Right atrium auricular region (tissue), 2 donors: ENCODE results near the gene BRD1. TPM values are rescaled to one million over a fixed set of nuclear protein-coding genes. Genes with fewer than 3 reads are reported as not detected.

Experiments used
- DNase-seq: peaks from one replicate; pipeline ENCODE4 v3.0.0-alpha.2; 2019; ENCODE audit warnings: low spot score
- H3K27ac ChIP-seq, 2 donors: fragments of 200-600 bp; sonication (generic); 1 replicate in 1 of 2; 2 replicates in 1 of 2; pipeline ENCODE4 v1.5.1; 2016 to 2019
- H3K27me3 ChIP-seq, 2 donors: fragments of 200-600 bp; sonication (generic); one replicate each; pipeline versions ENCODE4 v1.5.1 to v1.6.0; 2017 to 2019
- H3K36me3 ChIP-seq: fragments of 200-600 bp; sonication (generic); one replicate; pipeline ENCODE4 v1.5.1; 2016
- H3K4me1 ChIP-seq, 2 donors: fragments of 200-600 bp; sonication (generic); one replicate each; pipeline versions ENCODE4 v1.5.1 to v1.6.0; 2017 to 2019
- H3K4me3 ChIP-seq, 2 donors: fragments of 200-600 bp; sonication (generic); 1 replicate in 1 of 2; 2 replicates in 1 of 2; pipeline ENCODE4 v1.5.1; 2017 to 2019; ENCODE audit warnings: mild to moderate bottlenecking in 1 of 2, moderate library complexity in 1 of 2
- H3K9me3 ChIP-seq, 2 donors: fragments of 200-600 bp; sonication (generic); one replicate each; pipeline ENCODE4 v1.5.1; 2019
- total RNA-seq, 2 donors: library from RNA; depleted of rRNA; stranded (reverse); fragments of >200 nt; gene quantifications; one replicate each; pipeline ENCODE4 v1.1.0, GENCODE V29; 2016
- TF ChIP-seq, protein P1 (sequence below), 2 donors: fragments of 200-600 bp; sonication (generic); IDR thresholded peaks; one replicate each; pipeline ENCODE4 v1.5.1; 2019; ENCODE audit warnings: antibody characterized with exemption in 2 of 2

Gene BRD1
- total RNA-seq, 2 donors from 2014 or later, result 17.7 to 20.8 TPM

- TF ChIP-seq, protein P1, sequence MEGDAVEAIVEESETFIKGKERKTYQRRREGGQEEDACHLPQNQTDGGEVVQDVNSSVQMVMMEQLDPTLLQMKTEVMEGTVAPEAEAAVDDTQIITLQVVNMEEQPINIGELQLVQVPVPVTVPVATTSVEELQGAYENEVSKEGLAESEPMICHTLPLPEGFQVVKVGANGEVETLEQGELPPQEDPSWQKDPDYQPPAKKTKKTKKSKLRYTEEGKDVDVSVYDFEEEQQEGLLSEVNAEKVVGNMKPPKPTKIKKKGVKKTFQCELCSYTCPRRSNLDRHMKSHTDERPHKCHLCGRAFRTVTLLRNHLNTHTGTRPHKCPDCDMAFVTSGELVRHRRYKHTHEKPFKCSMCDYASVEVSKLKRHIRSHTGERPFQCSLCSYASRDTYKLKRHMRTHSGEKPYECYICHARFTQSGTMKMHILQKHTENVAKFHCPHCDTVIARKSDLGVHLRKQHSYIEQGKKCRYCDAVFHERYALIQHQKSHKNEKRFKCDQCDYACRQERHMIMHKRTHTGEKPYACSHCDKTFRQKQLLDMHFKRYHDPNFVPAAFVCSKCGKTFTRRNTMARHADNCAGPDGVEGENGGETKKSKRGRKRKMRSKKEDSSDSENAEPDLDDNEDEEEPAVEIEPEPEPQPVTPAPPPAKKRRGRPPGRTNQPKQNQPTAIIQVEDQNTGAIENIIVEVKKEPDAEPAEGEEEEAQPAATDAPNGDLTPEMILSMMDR (IDR thresholded peaks at IDR 0.05), result no peak
- H3K4me1 ChIP-seq, result peaks cover 0 to 41% of the 10 kb centered on the region in 2 donors
- H3K36me3 ChIP-seq, result no peaks in the 10 kb centered on the region
- no peak overlapping the region for H3K4me3 ChIP-seq
- DNase-seq, result no peak
- no peaks in the 10 kb centered on the region for H3K9me3 ChIP-seq
- no peak overlapping the region for H3K27ac ChIP-seq
- no peaks in the 10 kb centered on the region for H3K27me3 ChIP-seq
Observed at GRCh38 chr22:49811020-49811791, 16.5 kb downstream of the BRD1 start.

GRCh38 chr22:49810363-49811019 is 17.2 kb downstream of the BRD1 start:
- no peak for DNase-seq
- Histone ChIP-seq H3K4me1 (peaks cover 0 to 34% of the 10 kb centered on the region in 2 donors), H3K9me3 (no peaks in the 10 kb centered on the region), H3K4me3 (no peak overlapping the region), H3K27me3 (no peaks in the 10 kb centered on the region), H3K27ac (no peak overlapping the region), H3K36me3 (no peaks in the 10 kb centered on the region)
- TF ChIP-seq, protein P1 (IDR thresholded peaks at IDR 0.05), result no peak

DNA sequence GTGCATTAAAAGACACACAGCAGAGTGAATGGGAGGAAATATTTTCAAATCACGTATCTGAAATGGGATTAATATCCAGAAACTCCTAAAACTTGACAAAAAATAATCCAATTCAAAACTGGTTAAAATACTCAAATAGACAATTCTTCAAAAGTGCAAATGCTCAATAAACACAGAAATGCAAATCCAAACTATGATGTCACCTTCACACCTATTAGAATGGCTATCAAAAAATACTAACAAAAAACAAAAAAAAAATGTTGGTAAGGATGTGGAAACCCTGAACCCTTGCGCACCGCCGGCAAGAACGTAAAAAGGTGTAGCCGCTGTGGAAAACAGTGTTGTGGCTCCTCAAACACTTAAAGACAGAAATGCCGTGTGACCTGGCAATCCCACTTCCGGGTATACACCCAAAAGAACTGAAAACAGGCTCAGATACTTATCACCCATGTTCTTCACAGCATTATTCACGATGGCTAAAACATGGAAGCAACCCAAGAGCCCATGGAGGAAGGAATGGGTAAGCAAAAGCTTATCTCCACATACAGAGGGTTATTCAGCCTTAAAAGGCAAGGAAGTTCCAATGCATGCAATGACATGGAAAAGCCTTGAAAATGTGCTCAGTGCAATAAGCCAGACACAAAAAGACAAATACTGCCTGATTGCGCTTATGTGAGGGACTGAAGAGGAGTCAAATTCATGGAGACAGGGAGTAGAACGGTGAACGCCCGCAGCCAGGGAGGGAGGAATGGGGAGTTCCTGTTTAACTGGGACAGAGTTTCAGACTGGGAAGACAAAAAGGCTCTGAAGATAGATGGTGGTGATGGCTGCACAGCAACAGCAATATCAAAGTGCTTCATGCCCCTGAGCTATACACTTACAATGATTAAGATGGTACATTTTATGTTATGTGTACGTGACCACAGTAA is 19.6 kb downstream of the BRD1 start:
- DNase-seq, result no peak
- peaks cover 0 to 46% of the 10 kb centered on the region in 2 donors for H3K4me1 ChIP-seq
- no peaks in the 10 kb centered on the region for H3K27me3 ChIP-seq
- TF ChIP-seq, protein P1 (IDR thresholded peaks at IDR 0.05), result no peak
- H3K36me3 ChIP-seq, result peaks cover 12% of the 10 kb centered on the region
- H3K27ac ChIP-seq, result no peak overlapping the region
- H3K9me3 ChIP-seq, result no peaks in the 10 kb centered on the region
- no peak overlapping the region for H3K4me3 ChIP-seq

DNA sequence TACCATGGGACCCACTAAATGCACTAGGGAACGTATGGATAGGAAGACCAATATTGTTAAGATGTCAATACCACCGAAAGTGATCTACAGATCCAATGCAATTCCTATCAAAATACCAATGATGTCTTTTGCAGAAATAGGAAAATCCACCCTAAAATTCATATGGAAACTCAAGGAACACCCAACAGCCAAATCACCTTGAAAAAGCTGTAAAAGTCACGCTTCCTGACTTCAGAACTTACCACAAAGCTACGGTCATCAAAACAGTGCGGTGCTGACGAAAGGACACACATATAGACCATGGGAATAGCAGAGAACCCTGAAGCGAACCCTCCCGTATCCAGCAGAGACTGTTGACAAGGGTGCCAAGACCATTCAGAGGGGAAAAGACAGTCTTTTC is 20.5 kb downstream of the BRD1 start:
- Histone ChIP-seq H3K27ac (no peak overlapping the region), H3K36me3 (peaks cover 18% of the 10 kb centered on the region), H3K9me3 (no peaks in the 10 kb centered on the region), H3K4me1 (peaks cover 0 to 46% of the 10 kb centered on the region in 2 donors), H3K27me3 (no peaks in the 10 kb centered on the region), H3K4me3 (no peak overlapping the region)
- TF ChIP-seq, protein P1 (IDR thresholded peaks at IDR 0.05), result no peak
- DNase-seq, result no peak

GRCh38 chr22:49803737-49804375 is 23.8 kb downstream of the BRD1 start:
- Histone ChIP-seq H3K36me3 (peaks cover 31% of the 10 kb centered on the region), H3K9me3 (no peaks in the 10 kb centered on the region), H3K27ac (no peak overlapping the region), H3K27me3 (no peaks in the 10 kb centered on the region), H3K4me3 (no peak overlapping the region), H3K4me1 (peaks cover 0 to 52% of the 10 kb centered on the region in 2 donors)
- no peak for DNase-seq
- TF ChIP-seq, protein P1 (IDR thresholded peaks at IDR 0.05), result no peak
